GM18909 (cell line): ENCODE results near the gene TMEM205.
A peak's percentile ranks its signal among the peaks of the same experiment; 100 is the strongest.
"Not testable (repeated sequence)": the region's sequence is repeated elsewhere in the genome, so short reads cannot be mapped to it uniquely, and the experiment has no call there.

Experiments
- ATAC-seq: cut with Tn5 transposase; IDR thresholded peaks from one replicate; pipeline ENCODE4 v1.9.1; 2021; ENCODE audit warnings: mild to moderate bottlenecking; ENCODE audit not compliant: unreplicated experiment, poor library complexity

Gene TMEM205

DNA sequence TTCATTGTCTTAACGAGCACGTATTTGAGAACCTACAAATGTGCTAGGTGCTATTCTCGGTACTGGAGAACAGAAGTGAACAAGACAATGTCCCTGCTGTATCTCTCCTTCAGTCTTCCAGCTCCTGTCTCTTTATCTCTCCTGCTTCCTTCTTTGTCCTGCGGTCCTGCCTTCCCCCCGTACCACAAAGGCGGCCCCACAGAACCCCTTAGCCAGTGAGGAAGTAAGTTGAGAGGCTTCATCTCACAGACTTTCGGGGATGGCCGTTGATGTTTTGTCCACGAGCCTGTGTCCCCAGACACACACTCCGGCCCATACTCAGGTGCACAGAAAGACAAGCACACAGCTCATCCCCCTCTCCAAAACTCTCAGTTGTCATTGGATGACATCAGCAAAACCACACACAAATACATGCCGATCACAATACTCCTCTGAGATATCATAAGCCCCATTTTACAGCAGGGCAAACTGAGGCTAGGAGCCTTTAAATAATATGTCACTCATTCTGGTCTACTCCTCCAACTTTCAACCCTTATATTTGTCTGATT lies 27.9 kb upstream of the TMEM205 start:
- no peak for ATAC-seq

DNA sequence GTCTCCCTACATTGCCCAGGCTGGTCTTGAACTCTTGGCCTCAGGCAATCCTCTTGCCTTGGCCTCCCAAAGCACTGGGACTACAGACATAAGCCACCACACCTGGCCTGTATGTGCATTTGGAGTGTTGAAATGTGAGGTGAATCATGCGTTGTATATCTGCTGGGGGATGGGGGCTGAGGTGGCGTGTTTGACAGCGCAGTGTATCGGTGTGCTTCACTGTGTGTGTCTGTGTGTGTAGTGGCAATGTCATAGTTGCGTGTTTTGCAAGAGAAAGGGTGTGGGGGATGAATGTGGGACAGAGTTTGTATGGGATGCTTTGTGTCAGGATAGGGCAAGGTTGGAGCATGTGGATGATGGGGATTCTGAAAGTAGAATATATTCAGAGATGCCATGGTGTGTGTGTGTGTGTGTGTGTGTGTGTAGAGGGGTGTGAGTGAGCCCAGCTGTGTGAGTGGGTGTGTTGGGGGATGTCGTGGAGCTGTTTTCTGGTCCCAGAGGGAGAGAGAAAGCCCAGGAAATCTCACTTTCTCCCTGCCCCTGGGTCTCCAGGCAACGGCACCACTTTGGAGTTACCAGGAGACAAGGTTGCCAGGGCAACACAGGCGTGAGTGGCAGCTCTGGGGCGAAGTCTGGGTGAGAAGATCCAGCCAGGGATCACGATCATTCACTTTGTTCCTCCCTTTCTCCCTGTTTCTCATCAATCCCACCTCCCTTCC lies 27.3 kb upstream of the TMEM205 start:
- ATAC-seq: no peak

DNA sequence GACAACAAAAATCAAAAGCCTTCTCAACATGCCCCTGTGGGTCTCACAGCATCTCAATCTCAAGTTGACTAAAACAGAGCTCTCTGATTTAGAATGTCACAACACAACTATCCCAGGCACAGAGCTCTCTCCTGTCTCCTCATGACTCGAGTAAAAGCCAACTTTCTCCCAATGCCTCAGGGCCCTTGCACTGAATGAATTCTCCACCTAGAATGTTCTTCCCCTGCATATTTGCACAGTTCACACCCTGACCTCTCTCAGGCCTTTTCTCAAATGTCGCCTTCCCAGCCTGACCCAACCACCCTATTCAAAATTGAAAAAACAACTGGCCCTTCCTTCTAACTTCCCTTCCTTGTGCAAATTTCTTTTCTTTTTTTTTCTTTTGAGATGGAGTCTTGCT lies 24.7 kb upstream of the TMEM205 start:
- ATAC-seq: no peak

GRCh38 chr19:11367528-11367927 lies 21.5 kb upstream of the TMEM205 start:
- ATAC-seq: no peak

GRCh38 chr19:11365557-11366117 lies 19.6 kb upstream of the TMEM205 start:
- ATAC-seq: no peak

GRCh38 chr19:11364935-11365334 lies 18.9 kb upstream of the TMEM205 start:
- no peak for ATAC-seq

- no peak for ATAC-seq
Measured at GRCh38 chr19:11364296-11364904, 18.3 kb upstream of the TMEM205 start.

DNA sequence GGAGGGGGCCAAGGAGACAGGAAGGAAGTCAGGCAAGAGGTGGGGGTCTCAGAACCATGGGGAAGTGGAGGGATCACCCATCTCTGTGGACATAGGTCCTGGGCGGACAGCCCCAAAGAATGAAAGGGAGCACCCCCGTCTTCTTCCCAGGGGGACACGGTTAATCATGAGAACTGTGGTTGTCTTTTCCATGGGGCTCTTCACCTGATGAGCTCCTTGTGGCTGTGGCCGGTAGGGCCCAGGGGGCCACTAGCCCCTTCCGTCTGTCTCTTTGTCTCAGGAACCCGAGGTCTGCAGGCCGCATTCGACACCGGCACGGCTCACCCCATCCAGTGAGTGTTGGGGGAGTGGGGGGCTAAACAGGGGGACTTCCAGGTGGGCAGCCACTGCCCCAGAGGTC lies 17.8 kb upstream of the TMEM205 start:
- ATAC-seq: no peak

DNA sequence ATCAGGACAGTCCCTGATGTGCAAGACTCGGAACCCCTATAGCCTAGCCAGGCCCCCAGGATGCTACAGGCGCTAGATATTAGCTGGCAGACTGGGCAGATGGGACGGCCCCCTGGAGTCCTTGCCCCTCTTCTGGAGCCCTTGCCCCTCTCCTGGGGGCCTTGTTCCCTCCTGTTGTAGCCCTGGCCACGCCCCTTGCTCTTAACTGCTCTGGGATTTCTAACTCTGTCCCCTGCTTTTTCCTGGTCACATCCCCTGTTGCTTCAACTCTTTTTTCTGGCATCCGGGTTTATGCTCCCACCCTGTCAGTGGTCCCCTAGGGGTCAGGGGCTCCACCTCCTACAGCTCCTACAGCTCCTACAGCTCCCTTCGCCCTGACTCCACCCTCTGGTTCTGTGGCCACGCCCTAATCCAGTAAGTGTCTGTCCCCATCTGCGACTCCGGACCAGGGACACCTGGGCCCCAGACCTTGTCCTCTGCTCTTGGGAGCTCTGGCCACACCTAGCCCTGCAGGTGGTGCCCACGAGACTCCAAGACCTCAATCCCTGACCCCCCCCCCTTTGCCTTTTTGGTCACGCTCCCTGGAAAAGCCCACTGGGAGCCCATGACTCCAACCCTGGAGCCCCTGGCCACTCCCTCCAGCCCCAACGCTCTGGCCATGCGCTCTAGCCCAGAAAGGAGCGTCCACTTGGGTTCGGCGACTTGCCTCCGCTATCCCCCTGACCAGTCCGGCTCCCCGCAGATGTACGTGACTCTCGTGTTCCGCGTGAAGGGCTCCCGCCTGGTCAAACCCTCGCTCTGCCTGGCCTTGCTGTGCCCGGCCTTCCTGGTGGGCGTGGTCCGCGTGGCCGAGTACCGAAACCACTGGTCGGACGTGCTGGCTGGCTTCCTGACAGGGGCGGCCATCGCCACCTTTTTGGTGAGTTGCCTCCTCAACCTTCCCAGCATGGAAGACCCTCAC lies 16.0 kb upstream of the TMEM205 start:
- no peak for ATAC-seq

GRCh38 chr19:11361037-11361770 lies 15.1 kb upstream of the TMEM205 start:
- no peak for ATAC-seq

- ATAC-seq: no peak
Measured at GRCh38 chr19:11359421-11359820, 13.4 kb upstream of the TMEM205 start.

GRCh38 chr19:11356676-11357550 lies 10.8 kb upstream of the TMEM205 start:
- ATAC-seq: no peak

DNA sequence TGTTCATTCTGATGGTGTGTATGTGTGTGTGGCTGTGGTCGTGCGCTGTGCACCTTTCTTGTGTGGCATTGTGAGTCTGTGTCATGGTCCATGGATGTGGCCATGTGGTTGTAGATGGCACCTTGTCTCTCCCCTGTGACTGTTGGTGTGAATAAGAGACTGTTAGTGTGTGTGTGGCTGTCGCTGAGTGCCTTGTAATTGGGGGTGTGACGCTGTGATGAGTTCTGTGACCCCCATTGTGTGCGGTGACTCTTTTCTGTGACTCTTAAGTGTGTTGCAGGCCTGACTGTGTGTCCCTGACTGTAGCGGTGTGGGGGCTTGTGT lies 10.0 kb upstream of the TMEM205 start:
- ATAC-seq: no peak

- peak; percentile 55 for ATAC-seq
Measured at GRCh38 chr19:11355160-11356073, 9.3 kb upstream of the TMEM205 start, which contains the start of gene PLPPR2. Gene PLPPR2 (plus strand): TSS chr19:11355432. CDS start chr19:11357674, 2,242 bp downstream.

DNA sequence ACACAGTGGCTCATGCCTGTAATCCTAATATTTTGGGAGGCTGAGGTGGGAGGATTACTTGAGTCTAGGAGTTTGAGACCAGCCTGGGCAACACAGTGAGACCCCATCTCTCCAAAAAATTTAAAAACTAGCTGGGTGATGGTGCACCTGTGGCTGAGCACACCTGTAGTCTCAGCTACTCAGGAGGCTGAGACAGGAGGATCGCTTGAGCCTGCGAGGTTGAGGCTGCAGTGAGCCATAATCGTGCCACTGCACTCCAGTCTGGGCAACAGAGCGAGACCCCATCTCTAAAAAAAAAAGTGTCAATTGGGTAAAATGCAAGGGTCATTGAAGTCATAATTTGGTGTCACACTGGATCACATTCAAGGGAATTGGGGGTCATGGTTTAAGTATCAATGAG lies 8.0 kb upstream of the TMEM205 start:
- not testable (repeated sequence) for ATAC-seq

- no peak for ATAC-seq
Measured at GRCh38 chr19:11349171-11349570, 3.1 kb upstream of the TMEM205 start.

- no peak for ATAC-seq
Measured at GRCh38 chr19:11347546-11348039, 1.5 kb upstream of the TMEM205 start.
